ENCODE measurements around the gene ALPI.

GRCh38 chr2:232481322-232482140 lies 25.6 kb downstream of the ALPI start:
- TF ChIP-seq, protein P1, sequence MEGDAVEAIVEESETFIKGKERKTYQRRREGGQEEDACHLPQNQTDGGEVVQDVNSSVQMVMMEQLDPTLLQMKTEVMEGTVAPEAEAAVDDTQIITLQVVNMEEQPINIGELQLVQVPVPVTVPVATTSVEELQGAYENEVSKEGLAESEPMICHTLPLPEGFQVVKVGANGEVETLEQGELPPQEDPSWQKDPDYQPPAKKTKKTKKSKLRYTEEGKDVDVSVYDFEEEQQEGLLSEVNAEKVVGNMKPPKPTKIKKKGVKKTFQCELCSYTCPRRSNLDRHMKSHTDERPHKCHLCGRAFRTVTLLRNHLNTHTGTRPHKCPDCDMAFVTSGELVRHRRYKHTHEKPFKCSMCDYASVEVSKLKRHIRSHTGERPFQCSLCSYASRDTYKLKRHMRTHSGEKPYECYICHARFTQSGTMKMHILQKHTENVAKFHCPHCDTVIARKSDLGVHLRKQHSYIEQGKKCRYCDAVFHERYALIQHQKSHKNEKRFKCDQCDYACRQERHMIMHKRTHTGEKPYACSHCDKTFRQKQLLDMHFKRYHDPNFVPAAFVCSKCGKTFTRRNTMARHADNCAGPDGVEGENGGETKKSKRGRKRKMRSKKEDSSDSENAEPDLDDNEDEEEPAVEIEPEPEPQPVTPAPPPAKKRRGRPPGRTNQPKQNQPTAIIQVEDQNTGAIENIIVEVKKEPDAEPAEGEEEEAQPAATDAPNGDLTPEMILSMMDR (IDR thresholded peaks at IDR 0.05): no peak
- TF ChIP-seq EZH2 (IDR thresholded peaks at IDR 0.05; ENCODE audit: borderline replicate concordance, insufficient read depth, low read depth, low read length, poor library complexity, severe bottlenecking): no peak

Measured in B cell (primary cell).